OCI-M1 (cell line): ENCODE results near the gene SIGLEC6.
A peak's percentile ranks its signal among the peaks of the same experiment; 100 is the strongest.
"Not testable (repeated sequence)": the region's sequence is repeated elsewhere in the genome, so short reads cannot be mapped to it uniquely, and the experiment has no call there.

Source experiments
- DNase-seq: peaks from one replicate; lab custom pipeline; 2025; lab: John Stamatoyannopoulos, UW

The SIGLEC6 gene

GRCh38 chr19:51509823-51510660, 21.4 kb downstream of the SIGLEC6 start:
- DNase-seq, result no peak

DNA sequence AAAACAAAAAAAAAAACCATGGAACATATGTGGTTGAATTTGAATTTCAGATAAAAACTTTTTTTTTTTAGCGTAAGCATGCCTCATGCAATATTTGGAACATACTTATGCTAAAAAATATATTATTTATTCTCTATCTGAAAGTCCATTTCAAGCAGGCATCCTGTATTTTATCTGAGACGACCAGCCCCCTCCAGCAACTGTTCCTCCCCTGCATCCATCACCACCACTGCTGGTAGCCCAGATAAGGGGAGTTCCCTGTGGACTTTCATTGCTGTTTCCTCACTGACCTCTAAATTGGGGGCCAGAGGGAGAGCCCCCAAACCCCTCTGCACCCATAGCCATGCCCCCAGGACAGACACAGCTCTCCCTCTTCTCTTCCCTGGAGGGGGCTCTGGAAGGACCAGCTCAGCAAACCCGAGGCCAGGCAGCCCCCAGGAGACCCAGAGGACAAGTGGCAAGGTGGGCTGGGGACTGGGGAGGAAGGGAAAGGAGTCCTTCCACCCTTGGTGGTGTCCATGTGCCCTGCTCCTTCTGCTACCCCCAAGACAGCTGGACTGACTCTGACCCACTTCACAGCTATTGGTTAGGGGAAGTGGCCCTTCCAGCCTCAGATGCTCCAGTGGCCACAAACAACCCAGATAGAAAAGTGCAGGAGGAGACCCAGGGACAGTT, 23.3 kb downstream of the SIGLEC6 start:
- DNase-seq, result peak; percentile 97

DNA sequence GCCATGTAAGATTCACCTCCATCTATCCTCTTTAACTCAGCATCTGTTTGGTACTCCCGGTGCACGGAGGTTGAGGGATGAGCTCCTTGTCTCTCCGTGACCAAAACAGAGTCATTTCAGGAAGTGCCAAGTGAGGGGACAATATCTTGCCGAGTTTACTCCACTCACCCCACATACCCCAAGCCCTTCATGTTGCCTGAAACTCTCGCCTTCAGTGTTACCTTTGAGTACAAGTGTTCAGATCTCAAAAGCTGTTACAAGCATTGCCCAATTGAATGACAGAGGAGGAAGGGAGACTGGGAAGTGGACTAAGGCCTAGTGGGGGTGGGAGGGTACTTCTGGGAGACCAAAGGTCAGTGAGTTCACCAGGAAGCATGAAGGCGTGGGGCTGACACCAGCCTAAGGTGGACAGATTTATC, 23.8 kb downstream of the SIGLEC6 start:
- peak; percentile 97 for DNase-seq

GRCh38 chr19:51507192-51507591, 24.3 kb downstream of the SIGLEC6 start:
- DNase-seq, result peak; percentile 45

GRCh38 chr19:51505904-51506303, 25.6 kb downstream of the SIGLEC6 start:
- no peak for DNase-seq

- DNase-seq, result no peak
Measured at GRCh38 chr19:51503896-51504295, 27.6 kb downstream of the SIGLEC6 start.

DNA sequence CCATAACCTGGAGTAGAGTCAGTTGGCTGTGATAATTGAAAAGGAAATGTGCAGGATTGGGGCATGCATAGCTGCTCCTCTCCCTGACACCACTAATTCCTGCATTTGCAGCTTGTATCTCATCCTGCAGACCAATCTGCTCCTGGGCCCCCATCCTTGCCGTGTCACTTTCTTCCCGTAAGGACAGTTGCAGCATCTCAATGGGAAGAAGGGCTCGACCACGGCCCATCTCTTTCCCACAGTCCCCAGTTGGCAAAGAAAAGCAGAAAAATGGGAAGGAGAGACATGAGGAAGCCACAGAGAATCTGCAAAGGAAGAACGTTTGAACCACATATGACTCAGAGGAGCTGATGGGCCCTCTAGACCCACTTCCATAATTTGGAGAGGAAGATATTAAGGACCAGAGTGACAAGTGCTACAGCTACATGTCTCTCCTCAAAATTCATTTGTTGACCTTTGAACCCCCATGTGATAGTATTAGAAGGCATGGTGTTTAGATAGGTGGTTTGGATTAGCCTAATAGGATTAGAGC, 28.1 kb downstream of the SIGLEC6 start:
- DNase-seq, result no peak

DNA sequence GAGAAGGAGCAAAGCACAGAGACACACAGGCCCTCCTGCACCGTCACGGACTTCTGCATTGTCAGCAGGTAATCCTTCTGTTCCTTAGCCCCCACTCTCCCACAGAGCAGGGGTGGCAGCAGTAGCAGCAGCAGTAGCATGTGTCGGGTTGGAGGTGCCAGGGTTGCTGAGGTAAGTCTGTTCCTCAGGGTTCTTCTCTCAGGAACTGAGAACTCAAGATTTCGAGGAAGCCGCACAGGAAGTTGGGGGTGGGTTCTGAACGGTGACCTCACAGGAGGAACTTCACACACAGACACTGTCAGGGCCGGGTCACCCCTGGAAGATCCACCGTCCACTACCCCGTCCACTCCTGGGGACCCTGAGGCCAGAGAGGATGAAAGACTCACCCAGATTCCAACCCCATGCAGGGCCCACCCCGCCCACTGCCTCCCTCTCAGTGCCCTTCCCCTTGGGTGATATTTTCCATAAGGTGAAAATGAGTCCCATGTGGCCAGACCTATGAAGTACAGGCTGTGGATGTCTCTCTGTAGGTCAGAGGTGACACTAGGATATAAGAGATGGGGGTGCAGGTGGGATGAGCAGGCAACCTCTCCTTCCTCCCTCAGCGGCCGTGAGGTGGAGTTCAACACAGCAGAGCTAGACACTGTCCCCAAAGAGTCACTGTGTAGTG, 29.7 kb downstream of the SIGLEC6 start, which contains the start of gene SIGLEC12:
TSS of gene SIGLEC12 (minus strand) at position 207 of the 670 bp plus-strand sequence. CDS start at position 140, 67 bp downstream.
- no peak for DNase-seq

DNA sequence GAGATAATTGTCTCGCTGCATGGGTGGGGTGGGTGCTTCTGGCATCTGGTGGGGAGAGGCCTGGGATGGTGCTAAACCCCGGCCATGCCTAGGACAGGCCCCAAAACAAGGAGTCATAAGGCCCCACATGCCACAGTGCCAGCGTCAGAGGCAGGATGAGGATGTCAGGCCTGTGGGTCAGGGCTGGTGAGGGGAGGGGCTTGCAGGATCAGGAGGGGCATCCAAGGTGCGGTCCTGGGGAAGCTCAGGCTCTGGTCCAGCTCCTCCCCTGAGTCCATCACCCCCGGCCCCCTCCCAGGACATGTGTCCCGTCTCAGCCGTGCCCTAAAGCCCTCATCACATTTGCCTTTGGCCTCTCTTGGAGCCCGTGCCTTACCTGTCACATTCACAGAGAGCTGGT, 30.5 kb downstream of the SIGLEC6 start:
- not testable (repeated sequence) for DNase-seq

DNA sequence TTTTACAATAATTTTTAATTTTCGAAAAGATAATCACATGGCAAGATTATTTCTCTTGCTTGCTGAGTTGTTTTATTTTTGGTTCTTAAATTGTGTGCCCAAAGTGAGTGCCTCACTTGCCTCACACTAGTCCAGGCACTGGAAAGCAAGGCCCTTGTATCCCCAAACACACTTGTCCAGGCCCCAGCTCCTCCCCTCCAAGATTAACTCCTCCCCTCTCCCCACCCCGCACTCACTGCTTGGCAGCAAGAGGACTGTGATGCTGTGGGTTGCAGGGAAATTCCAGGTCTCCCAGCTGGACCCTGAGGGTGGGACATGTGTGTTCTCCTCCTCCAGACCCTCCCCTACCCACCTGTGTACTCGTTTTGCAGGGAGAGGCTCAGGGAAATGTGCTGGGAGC, 33.8 kb downstream of the SIGLEC6 start:
- no peak for DNase-seq

GRCh38 chr19:51493776-51494175, 37.7 kb downstream of the SIGLEC6 start:
- no peak for DNase-seq

- no peak for DNase-seq
Measured at GRCh38 chr19:51491586-51491985, 39.9 kb downstream of the SIGLEC6 start.

DNA sequence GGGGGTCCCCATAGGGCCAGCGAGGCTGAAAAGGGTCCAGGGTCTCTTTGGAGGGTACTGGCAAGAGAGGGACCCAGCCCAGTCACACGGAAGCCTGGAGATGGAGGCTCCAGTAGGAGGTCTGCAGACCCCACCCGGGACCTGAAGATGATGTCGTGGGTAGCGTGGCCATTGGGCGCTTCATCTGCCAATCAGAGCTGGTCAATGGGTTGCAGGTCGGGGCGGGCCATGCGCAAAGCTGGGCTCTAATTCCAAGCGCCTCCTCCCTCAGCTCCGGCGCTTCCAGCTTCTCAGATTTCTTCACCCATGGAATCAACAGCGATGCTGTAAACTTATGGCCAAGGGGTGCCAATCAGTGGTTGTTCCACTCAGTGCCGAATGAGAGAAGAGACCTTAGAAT, 40.8 kb downstream of the SIGLEC6 start:
- no peak for DNase-seq

GRCh38 chr19:51489113-51489512, 42.4 kb downstream of the SIGLEC6 start:
- DNase-seq, result no peak

- DNase-seq, result no peak
Measured at GRCh38 chr19:51488491-51488890, 43.0 kb downstream of the SIGLEC6 start.

DNA sequence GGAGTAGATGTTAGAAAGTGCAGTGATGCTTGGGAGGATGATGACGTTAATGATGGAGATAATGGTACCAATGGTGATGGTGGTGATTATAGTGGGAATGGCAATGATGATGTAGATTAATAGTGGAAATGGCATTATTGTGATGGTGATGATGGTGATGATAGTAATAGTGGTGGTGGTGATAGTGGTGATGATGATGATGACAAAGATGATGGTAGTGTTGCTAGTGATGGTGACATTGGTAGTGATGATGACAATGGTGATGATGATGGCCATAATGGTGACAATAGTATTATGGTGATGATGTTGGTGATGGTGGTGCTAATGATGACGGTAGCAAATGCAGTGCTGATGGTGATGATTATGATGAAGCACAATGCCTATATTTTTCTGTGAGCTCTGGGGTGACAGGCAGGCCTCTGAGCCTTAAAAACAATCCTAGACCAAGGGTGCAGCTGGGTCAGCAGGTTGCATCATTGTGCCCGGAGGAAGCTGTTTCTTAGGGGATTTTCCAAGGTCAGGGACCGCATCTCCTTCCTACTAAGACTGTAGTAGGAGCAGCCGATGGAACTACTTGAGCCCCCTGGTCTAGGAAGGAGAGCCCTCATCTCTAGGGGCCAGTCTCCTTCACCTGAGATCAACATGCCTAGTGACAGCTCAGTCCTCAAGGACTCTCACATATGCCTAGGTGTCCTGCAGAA, 45.4 kb downstream of the SIGLEC6 start:
- no peak for DNase-seq

DNA sequence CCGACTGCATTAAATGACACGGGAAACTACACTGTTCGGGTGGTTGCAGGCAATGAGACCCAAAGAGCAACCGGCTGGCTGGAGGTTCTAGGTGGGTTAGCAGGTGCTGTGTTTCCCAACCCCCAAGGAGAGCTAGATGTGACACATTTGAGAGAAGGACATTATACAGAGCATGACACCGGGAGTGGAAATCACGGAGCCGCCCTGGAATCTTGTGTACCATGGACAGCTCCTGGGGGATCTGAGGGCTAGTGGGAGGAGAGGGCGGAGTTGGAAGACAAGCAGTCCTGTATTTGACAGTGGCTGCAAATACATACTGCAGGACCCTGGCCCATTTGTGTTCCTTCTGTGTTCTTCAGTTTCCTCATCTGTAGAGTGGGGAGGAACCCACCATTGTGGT, 50.9 kb downstream of the SIGLEC6 start:
- peak; percentile 78 for DNase-seq

DNA sequence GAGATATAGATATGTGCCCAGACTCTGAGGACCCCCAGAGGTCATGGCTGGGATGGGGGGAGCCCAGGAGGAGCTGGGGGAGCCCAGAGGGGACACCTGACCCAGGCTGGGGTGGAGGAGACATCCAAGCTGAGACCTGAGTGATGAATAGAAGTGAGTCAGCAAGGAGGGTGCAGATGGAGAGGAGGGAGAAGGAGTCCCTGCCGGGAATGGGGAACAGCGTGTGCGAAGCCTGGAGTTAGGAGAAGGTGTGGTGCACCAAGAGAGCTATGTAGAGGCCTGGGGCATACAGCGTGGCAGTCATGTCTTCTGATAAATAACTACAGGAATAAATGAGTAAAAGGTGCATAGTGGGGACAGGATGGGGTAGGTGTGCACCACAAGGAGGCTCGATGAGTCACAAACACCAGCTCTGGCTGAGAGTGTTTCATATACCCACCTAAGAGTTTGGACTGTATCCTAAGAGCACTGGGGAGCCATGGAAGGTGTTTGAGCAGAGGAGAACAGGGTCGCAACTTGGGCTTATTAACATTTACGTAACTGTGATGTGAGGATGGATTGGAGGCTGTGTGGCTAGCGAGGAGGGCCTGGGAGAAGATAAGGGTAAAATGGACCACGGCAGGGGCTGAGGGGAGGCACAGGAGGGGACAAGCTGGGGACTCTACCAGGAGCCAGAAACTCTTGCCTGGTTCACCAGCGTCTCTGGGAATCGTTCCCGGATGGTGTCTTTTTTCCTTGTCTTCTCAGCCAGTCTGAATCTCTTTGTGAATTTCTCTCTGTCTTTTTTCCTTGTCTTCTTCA, 51.7 kb downstream of the SIGLEC6 start:
- no peak for DNase-seq

- DNase-seq, result no peak
Measured at GRCh38 chr19:51478381-51479234, 52.9 kb downstream of the SIGLEC6 start, which contains the start of gene CEACAM18. TSS of gene CEACAM18 (plus strand) at chr19:51478539.

- no peak for DNase-seq
Measured at GRCh38 chr19:51477344-51477743, 54.1 kb downstream of the SIGLEC6 start.
